ENCODE results near the gene ARNT2. TPM values are rescaled to one million over a fixed set of nuclear protein-coding genes. Genes with fewer than 3 reads are reported as not detected.

The ARNT2 gene
- polyA plus RNA-seq, 12 donors = 6.5 to 11.3 (median 7.2) TPM; not detected in 1

DNA sequence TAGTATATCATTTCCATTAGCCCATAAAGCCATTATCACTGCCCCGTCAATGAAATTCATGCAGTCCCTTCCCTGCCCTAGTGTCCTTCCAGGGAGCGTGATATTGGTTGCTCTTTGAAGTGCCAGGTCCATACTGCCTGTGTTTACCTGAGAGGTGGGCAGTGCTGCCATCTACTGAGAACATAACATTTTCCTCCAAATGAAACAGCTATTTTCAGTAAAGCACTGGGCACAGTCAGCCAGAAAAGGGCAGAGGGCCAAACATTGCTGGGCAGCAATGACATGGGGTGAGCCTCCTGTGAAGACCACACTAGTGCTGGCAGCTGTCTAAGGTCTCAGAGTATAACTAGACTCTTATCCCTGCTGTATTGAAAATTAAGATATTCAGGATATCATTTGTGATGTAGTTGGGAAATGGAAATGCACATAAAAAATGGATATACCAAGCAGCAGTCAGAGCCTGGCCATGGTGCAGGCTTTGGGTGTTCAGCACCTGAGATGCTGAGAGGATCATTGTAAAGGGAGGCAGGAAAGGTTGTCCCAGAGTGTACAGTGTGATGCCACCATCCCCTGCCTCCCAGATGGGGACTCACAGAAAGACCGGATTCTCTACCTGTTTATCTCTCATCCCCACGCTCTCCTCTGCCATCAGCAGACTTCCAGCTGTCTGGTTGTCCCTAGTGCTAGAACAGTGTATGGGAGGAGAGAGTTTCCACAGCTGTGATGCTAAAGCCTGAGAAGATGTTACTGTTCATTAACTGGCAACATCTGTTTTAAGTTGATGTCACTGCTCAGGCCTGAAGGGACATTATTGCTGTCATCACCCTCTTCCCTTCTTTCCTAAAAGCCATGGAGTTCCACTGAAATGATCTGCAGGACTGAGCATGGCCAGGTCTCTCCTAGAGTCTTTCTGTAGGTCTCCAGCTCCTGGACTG lies 108.8 kb downstream of the ARNT2 start:
- DNase-seq = no peak

GRCh38 chr15:80514071-80514780 lies 110.0 kb downstream of the ARNT2 start:
- no peak for DNase-seq

GRCh38 chr15:80517290-80517689 lies 113.1 kb downstream of the ARNT2 start:
- no peak for DNase-seq

GRCh38 chr15:80518522-80518921 lies 114.3 kb downstream of the ARNT2 start:
- no peak for DNase-seq

GRCh38 chr15:80523746-80524145 lies 119.6 kb downstream of the ARNT2 start:
- DNase-seq = no peak

DNA sequence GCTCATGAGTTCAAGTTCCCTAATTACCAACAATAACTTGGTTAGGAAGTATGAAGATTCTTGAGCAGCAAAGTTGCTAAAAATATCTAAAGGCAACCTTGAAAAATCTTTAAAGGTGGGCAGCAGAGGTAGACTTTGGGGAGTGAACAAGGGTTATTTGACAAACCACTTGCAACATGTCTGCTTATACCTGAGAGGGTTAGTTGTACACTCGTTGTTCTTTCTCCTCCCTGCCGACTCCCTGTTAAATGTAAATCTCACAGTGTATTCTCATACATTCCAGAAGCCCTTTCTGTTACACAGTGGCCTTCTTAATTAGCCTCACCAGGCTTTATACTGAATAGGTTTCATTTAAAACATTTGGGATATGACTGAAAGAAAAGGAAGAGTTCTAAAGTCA lies 121.7 kb downstream of the ARNT2 start:
- DNase-seq = no peak

DNA sequence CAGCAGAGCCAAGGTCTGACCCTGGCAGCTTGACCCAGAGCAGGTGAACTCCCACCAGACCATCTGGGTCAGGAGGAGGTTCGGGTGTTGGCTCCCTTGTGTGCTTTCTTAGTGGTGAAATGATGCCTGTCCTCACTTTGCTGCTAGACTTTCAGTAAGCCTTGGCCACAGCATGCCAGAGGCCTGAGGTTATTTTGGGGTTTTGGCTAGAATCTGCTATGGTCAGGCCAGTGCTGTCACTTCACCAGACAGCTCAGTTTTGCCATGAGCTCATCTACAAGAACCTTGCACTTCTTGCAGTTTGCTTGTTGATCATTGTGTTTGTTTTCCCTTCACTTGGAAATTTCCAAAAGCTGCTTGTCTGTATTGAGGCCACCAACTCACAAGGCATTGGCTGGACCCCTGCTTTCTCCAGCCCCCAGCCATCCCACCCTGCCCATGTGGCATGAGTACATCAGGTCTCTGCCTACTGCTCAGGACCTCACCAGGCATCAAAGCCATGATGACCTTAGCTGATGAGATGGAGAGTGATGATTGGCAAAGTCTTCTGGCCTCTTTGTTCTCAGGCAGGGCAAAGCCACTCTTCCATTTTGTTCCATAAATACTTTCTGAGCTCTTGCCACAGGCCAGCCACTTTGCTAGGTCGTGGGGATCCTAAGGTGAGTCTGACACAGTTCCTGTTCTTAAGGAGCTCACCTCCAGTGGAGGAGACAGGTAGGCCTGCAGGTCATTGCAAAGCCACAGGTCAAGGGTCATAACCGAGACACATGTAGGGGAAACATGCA lies 122.6 kb downstream of the ARNT2 start:
- no peak for DNase-seq

DNA sequence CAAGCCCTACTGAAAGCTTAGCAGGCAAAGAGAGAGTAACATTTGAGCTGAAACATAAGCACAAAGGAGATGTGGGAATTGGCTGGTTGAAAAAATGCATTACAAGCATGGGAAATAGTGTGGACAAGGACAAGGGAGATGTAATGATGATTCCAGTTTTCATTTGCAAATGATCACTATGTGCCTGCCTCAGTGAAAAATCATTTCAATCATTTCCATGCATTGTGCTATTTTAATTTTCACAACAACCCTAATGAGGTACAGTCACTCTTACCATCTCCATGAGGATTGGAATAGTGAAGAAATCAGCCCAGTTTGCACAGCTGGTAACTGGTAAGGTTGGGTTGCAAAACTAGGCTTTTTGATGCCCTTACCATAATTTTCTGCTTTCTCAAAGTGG lies 123.2 kb downstream of the ARNT2 start:
- DNase-seq = no peak

DNA sequence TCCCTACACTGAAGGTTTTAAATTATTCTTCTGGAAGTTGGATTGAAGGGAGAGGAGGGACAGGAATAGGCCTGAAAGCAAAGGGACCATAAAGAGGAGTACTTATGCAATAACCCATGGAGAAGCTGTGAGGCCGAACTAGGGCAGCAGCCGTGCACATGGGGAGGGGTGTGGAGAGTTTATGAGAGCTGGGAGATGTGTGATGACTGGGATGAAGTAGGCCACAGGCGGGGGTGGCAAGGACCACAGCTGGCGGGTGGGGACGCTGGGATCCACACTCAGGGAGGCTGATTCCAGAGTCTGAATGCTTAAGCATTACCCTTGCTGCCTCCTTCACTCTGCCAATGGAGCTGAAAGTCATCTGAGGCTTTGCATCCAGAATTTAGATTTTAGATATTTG lies 123.8 kb downstream of the ARNT2 start:
- DNase-seq = no peak

- no peak for DNase-seq
Measured at GRCh38 chr15:80530737-80531365, 126.7 kb downstream of the ARNT2 start.

DNA sequence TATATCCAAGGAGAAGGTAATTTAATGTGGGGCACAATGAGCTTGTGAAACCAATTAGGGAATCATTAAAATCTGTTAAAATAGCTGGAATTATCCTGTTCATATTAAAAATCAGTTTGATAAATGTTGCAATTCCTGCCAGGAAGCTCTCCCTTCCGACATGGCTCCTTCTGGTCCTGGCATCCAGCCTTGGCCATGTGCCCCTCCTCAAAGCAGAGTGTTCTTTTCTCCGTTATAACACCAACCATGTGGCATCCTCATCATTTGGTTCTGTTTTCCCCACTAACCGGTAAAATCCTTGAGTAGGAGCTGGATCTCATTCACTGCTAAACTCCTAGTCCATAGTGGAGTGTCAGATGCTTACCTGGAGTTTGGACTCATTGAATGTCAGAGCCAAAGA lies 127.2 kb downstream of the ARNT2 start:
- DNase-seq = no peak

- no peak for DNase-seq
Measured at GRCh38 chr15:80531796-80532195, 127.6 kb downstream of the ARNT2 start.

GRCh38 chr15:80533790-80534333 lies 129.7 kb downstream of the ARNT2 start:
- no peak for DNase-seq

- no peak for DNase-seq
Measured at GRCh38 chr15:80536231-80536630, 132.0 kb downstream of the ARNT2 start.

GRCh38 chr15:80536716-80537115 lies 132.5 kb downstream of the ARNT2 start:
- no peak for DNase-seq

- no peak for DNase-seq
Measured at GRCh38 chr15:80545078-80545477, 140.9 kb downstream of the ARNT2 start.

DNA sequence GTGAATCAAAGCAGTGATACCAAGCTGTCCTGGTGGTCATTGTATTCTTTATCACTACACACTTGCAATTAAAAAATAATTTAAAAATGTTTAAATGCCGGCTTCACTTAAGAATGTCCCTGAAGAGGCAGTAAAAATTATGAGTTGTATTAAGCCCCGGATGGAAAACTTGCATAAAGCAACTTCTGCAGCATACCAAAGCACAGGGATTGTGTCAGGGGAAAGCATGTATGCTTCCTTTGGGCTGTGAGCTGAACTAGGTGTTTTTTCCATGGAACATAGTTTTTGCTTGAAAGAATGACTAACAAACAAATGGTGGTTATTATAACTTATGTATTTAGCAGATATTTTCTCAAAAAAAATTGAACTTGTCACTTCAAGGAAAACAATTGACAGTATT lies 143.1 kb downstream of the ARNT2 start:
- no peak for DNase-seq

GRCh38 chr15:80549191-80549590 lies 145.0 kb downstream of the ARNT2 start:
- DNase-seq = no peak

DNA sequence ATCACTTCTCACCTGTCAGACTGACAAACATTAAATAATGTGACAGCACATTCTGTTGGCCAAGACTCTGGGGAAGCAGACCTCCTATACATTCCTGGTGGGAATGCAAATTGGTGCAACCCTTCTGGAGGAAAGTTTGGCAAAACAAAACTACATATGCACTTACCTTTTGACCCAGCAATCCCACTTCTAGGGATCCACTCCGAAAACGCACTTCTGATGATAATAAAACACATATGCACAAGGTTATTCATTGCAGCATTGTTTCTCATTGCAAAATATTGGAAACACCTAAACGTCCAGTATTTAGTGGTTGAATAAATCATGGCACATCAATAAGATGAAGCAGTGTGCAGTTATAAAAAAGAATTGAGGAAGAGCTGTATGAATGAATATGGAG lies 145.5 kb downstream of the ARNT2 start:
- DNase-seq = no peak

DNA sequence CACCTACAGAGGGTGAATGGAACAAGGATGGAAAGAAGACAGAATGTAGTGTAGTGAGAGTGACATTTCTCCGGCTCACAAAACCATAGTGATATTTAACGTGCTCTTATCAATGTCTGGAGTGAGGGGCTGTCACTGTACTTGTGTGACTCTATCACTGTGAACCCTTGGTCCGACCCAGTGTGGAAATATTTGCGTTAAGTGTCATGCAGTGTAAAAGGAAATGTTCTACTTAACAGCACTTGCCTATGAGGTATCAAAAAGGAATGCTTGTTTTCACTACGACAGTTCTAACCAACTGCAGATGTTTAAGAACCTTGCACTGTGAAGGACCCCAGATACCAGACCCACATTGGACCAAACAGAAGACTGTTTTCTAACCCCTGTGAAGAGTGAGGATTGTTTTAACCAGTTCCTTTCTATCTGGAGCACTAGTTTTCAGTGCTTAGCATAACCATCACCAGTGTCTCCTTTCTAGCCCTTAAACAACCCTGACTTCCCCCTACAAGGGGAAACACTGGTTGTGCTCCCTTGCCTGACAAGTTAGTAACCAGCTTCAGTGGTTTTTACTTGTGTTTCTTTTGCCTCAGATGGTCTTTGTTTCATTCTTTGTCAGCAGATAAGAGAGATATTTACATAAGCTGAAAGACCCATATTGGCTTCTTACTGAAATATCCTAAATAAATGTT lies 146.2 kb downstream of the ARNT2 start:
- DNase-seq = no peak

DNA sequence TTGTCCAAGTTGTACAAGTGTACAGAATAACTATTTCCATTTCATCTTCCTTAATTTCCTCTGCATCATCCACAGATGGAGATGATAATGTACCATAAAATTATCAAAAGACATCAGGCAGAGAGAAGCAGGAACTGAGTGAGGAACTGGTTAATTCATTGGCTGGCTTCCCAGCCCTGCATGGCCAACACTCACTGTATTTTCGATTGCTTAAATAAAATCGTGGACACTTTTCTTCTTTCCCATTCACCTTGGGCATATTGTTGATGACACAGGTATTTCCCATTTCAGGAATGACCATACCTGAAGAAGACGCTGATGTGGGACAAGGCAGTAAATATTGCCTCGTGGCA lies 146.7 kb downstream of the ARNT2 start:
- no peak for DNase-seq

Data from muscle of arm (tissue), 12 donors.